Gastroesophageal sphincter (tissue), 3 donors: ENCODE data around the gene ZNF526.

ENCODE experiments used
- CTCF ChIP-seq, 4 experiments: fragments of 200-600 bp in 2 of 4; fragments of 450-650 bp in 2 of 4; sonication (generic) in 1 of 4; IDR thresholded peaks; one replicate each; pipeline ENCODE4 v1.5.1; 2017 to 2019; ENCODE audit warnings: antibody characterized with exemption in 4 of 4, mild to moderate bottlenecking in 2 of 4, moderate library complexity in 2 of 4
- EP300 ChIP-seq: sonication (generic); formaldehyde crosslinking; IDR thresholded peaks from one replicate; pipeline ENCODE4 v1.6.1; 2017; ENCODE audit warnings: antibody characterized with exemption, mild to moderate bottlenecking
- POLR2A ChIP-seq, 2 donors: fragments of 450-650 bp; IDR thresholded peaks; one replicate each; pipeline ENCODE4 v1.6.1; 2017; ENCODE audit warnings: antibody characterized with exemption in 2 of 2, mild to moderate bottlenecking in 2 of 2, moderate library complexity in 1 of 2

DNA sequence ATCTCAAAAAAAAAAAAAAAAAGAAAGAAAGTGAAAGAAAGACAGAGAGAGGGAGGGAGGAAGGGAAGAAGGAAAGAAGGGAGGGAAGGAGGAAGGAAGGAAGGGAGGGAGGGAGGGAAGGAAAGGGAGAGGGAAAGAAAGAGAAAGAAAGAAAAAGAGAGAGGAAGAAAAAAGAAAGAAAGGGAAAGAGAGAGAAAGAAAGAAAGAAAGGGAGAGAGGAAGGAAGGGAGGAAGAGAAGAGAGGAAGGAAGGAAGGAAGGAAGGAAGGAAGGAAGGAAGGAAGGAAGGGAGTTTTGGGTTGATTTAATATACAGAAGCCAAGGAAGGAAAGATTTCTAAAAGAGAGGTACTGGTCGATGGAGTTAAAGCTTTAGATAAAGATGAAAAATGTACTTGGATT lies 31.4 kb upstream of the ZNF526 start:
- TF ChIP-seq CTCF (IDR thresholded peaks at IDR 0.05) = no peak
- no peak for TF ChIP-seq POLR2A (IDR thresholded peaks at IDR 0.05)
- no peak for TF ChIP-seq EP300
